A673 (cell line): ENCODE data around the gene ADAMTS6.

Source experiments
- CTCF ChIP-seq: fragments of 300-800, 200-600 bp; sonication (generic); conservative IDR thresholded peaks from 2 replicates; pipeline ENCODE4 v1.5.1; 2017; ENCODE audit warnings: low read depth, mild to moderate bottlenecking, antibody characterized with exemption, low read length, moderate library complexity, mixed read lengths
- EZH2 ChIP-seq: fragments of 200-600 bp; sonication (generic); IDR thresholded peaks from 2 replicates; pipeline ENCODE4 v1.6.1; 2017; ENCODE audit warnings: borderline replicate concordance, low read depth, mild to moderate bottlenecking, mixed read lengths, antibody characterized with exemption, low read length; ENCODE audit not compliant: poor library complexity, severe bottlenecking

DNA sequence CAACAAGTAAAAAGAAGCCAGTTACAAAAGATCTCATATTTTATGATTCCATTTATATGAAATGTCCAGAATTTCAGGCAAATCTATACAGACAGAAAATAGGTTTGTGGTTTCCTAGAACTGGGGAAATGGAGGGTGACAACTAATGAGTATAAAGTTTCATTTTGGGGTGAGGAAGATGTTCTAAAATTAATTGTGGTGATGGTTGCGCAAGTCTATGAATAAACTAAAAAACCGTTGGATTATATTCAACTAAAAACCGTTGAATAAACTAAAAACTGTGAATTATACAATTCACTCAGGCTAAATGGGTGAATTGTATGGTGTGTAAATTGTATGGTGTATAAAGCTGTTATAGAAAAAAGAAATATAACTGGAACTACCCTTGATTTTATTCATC, 47.6 kb downstream of the ADAMTS6 start:
- TF ChIP-seq CTCF (no peak), EZH2 (no peak)
